HPDE6-E6E7 (cell line): ENCODE data around the gene CLTCL1.
"Not testable (repeated sequence)": the region's sequence is repeated elsewhere in the genome, so short reads cannot be mapped to it uniquely, and the experiment has no call there.

Experiments used
- DNase-seq: peaks from one replicate; pipeline ENCODE4 v3.0.0; 2011; ENCODE audit warnings: missing footprints; ENCODE audit errors: extremely low spot score

Gene CLTCL1

DNA sequence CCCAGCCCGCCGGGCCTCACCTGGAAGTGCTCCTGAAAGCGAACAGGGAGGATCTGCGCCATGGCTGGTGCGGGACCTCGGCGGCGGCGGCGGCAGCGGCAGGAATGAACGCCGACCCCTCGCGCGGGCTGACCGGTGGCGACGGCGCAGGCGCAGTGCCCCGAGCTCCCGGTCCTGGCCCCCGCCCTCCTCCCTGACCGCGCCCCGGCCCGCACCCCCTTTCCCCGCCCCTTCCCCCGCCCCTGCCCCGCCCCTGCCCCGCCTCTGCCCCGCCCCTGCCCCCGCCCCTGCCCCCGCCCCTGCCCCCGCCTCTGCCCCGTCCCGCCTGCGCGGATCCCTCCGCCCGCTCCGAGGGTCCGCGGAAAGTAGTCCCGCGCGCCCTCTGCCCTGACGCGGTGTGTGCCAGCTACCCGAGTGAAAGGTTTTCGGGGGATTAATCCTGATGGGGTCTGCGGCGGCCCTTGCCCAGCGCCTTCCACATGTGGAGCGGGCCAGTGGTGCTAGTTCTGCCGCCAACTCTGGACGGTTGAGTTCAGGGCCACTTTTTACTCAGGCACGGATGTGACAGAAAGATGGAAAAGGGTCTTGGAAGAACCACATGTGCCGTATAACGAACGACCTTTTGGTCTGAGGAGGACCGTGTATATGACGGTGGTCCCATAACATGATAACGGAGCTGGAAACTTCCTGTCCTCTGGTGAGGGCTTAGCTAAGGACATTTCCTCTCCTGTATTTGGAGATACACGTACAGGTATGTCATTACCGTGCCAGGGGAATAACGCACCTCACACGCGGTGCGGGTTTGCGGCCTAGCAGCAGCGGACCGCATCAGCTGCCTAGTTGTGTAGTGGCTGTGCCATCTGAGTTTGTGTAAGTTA, at the start of gene CLTCL1:
TSS of gene CLTCL1 (minus strand) at position 140 of the 878 bp plus-strand sequence. CDS start at position 62, 78 bp downstream.
- peak; percentile 69 for DNase-seq

DNA sequence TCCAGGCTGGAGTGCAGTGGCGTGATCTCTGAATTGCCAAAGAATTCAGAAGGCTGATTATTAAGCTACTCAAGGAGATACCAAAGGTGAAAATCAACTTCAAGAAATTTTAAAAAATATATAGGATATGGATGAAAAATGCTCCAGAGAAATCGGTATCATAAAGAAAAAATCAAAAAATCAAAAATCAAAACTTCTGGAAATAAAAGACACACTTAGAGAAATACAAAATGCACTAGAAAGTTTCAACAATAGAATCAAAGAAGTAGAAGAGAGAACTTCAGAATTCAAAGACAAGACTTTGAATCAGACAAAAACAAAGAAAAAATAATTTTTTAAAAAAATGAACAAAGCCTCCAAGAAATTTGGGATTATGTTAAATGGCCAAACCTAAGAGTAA, 45.6 kb upstream of the CLTCL1 start:
- no peak for DNase-seq

DNA sequence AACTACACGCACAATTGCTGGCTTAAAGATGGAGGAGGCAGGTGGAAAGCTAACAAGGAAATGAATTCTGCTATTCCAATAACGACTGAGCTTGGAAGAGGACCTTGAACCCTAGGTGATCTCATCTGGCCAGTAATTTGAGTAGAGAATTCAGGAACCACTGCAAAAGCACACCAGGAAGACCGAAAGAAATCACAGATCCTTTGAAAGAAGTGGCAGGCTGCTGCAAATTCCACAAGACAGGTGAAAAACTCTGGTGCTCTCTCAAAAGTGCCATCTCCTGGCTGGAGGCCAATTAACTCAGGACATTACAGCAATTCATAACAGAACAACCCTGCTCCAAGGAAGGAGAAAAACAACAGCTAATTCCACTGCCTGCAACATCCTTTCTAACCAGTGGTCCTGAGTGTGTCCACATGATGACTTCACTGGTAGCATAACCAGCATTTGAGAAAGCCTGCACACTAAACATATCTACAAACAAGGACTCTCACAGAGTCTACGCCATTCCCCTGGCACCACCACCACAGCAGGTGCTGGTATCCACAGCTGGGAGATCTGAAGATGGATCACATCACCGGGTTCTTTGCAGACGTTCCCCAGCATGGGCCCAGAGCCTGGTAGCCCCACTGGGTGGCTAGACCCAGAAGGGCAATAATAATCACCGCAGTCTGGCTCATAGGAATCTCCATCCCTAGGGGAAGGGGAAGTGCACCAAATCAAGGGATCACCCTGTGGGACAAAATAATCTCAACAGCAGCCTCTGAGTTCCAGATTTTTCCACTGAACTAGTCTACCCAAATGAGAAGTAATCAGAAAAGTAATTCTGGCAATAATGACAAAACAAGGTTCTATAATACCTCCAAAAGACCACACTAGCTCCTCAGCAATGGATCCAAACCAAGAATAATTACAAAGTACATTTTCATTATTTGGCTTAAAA, 44.9 kb upstream of the CLTCL1 start:
- DNase-seq: no peak

DNA sequence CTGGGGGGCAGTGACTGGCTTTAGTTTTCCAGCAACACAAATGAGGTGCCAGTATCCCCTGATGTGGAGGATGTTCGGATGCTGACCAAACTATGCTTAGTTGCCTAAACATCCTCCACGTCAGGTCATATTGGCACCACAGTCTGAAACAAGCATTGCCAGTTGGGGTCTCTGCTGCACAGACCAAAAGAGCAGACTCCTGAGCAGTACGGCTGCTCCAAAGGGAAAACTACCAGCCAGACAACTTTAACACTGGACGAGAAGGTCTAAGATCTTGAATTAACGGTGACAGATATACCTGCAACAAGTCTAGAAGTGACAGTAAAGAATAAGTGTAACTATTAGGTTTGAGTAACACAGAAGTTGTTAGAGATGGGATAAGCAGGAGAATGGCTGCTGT, 40.5 kb upstream of the CLTCL1 start:
- no peak for DNase-seq

DNA sequence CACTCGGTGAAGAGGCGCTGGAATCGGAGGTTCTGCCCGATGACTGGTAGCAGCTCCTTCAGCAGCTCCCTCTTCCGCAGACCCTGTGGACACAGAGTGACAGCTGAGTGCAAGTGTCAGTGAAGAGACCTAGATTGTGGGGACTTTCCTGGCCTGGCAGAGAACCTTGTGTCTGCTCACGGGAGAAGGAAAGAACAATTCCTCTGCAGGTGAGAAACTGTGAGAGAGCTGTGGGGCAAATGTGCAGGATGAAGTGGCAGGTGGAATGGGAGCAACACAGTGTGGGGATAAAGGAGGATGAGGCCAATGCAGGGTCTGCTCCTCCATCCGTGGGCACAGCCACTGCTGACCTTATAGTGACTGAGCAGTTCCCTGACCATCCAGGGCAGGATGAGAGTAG, 40.0 kb upstream of the CLTCL1 start:
- no peak for DNase-seq

DNA sequence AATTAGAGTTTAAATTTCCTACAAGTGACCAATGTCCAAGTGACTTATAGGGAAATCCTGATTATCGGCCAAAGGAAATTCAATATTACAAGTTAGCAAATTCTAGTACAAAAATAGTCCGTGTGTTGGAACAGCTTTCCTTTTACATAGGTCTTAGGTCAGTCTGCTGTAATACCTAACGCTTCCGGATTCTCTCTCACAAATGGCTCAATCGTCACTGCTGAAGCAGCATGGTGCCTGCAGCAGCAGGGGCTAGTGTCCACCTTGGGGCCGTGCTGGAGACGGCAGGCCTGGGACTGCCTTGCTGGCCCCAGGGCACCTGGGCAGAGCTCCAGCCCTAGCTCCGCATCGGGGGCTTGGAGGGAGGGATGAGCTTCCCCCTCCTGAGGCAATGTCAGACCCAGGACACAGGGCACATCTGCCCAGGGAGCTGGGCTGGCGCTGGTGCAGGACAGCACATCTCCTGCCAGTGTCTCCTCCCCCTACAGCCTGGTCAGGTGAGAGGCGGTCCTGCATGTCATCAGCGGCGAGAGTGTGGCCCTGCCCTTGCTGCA, 39.4 kb upstream of the CLTCL1 start:
- no peak for DNase-seq

DNA sequence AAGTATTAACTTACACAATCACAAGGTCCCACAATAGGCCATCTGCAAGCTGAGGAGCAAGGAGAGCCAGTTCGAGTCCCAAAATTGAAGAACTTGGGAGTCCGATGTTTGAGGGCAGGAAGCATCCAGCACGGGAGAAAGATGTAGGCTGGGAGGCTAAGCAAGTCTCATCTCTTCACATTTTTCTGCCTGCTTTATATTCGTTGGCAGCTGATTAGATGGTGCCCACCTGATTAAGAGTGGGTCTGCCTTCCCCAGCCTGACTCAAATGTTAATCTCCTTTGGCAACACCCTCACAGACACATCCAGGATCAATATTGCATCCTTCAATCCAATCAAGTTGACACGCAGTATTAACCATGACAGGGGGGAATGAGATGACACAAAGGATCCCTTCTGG, 38.7 kb upstream of the CLTCL1 start:
- not testable (repeated sequence) for DNase-seq

DNA sequence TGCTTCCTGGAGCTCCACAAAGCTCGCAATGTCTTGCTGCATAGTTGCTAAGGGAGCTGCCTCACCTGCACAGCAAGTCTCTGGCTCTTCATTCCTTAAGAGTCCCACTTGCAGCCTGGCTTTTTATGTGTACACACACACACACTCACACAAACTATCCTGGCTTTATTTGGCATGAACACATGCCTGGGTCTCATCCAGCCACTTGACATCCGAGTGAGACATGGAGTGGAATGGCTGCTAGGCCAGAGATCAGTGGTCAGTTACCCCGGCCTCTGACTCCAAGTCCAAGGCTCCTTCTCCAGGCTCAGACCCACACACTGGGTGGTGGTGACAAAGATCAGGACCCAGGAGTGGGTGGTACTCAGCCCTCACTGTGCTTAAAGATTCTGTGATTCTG, 37.9 kb upstream of the CLTCL1 start:
- no peak for DNase-seq

DNA sequence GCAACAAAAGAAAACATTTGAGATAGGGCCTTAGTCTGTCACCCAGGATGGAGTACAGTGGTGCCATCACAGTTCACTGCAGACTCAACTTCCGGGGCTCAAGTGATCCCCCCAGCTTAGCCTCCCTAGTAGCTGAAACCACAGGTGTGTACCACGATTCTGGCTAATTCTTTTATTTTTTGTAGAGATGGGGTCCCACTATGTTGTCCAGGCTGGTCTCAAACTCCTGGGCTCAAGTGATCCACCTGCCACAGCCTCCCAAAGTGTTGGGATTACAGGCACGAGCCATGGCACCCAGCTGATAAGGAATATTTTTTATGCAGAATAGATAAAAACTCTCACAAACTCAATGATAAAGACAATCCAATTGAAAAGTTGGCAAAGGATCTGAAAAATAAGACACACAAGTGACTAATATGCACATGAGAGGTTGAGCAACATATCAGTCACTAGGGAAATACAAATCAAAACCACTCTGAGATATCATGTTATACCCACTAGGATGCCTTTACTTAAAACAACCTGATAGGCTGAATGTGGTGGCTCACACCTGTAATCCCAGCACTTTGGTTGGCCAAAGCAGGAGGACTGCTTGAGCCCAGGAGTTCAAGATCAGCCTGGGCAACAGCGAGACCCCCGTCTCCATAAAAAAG, 33.9 kb upstream of the CLTCL1 start:
- no peak for DNase-seq

DNA sequence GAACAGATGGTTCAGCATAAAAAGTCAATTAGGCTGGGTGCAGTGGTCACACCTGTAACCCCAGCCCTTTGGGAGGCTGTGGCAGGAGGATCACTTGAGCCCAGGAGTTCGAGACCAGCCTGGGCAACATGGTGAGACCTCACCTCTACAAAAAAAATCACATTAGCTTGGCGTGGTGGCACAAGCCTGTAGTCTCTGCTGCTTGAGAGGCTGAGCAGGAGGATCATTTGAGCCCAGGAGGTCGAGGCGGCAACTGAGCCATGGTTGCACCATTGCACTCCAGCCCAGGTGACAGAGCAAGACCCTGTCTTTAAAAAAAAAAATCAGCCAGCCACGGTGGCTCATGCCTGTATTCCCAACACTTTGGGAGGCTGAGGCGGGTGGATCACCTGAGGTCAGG, 31.9 kb upstream of the CLTCL1 start:
- DNase-seq: not testable (repeated sequence)

DNA sequence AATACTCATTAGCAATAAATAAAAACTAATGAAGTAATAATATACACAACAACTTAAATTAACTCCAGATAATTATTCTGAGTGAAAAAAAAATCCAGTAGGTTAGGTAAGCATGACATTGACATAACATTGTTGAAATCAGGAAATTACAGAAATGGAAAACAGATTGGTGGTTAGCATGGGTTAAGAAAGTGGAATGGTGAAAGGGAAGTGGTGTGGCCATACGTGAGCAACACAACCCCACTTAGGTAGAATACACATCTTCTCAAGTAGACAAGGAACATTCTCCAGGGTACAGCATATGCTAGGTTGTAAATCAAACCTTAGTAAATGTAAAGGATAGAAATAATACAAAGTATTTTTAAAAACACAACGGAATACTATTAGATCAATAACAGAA, 30.2 kb upstream of the CLTCL1 start:
- DNase-seq: no peak

DNA sequence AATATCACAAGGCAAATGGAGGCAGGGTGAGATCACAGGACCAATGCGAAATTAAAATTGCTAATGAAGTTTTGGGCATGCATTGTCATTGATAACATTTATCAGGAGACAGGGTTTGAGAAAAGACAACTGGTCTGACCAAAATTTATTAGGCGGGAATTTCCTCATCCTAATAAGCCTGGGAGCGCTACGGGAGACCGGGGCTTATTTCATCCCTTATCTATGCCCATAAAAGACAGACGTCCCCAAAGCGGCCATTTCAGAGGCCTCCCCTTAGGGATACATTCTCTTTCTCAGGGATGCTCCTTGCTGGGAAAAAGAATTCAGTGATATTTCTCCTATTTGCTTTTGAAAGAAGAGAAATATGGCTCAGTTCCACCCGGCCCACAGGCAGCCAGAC, 28.6 kb upstream of the CLTCL1 start:
- DNase-seq: not testable (repeated sequence)

DNA sequence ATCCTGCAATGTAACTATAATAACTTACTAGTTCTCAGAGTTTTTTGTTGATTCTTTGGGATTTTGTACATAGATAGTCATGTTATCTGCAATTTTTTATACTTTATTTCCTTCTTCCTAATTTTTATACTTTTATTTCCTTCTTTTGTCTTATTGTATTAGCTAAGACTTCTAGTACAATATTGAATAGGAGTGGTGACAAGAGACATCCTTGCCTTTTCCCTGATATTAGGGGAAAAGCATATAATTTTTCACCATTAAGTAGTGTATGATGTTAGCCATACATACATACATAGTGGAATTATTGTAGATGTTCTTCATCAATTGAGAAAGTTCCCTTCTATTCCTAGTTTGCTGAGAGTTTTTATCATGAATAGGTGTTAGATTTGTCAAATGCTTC, 27.8 kb upstream of the CLTCL1 start:
- DNase-seq: no peak

DNA sequence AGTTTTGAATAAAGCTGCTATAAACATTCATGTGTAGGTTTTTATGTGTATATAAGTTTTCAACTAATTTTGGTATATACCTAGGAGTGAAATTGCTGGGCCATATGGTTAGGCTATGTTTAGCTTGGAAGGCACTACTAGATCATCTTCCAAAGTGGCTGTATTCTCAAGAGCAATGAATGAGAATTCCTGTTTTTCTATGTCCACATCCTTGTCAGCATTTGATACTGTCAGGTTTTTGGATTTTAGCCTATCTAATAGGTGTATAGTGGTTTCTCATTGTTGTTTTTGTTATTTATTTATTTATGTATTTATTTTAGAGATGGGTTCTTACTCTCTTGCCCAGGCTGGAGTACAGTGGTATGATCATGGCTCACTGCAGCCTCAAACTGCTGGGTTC, 26.3 kb upstream of the CLTCL1 start:
- no peak for DNase-seq

DNA sequence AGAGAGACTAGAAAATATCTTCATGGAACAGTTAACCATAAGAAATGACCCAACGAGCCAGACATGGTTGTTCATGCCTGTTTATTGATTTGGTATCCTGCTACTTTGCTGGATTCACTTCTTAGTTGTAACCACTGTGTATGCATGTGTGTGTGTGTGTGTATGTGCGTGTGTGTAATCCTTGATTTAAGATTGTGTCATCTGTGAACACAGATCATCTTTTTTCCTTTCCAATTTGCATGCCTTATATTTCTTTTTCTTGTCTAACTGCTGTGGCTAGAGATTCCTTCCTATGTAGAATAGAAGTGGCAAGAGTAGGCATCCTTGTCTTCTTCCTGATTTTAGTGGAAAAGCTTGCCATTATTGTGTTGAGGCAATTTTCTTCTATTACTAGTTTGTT, 16.4 kb upstream of the CLTCL1 start:
- DNase-seq: no peak

DNA sequence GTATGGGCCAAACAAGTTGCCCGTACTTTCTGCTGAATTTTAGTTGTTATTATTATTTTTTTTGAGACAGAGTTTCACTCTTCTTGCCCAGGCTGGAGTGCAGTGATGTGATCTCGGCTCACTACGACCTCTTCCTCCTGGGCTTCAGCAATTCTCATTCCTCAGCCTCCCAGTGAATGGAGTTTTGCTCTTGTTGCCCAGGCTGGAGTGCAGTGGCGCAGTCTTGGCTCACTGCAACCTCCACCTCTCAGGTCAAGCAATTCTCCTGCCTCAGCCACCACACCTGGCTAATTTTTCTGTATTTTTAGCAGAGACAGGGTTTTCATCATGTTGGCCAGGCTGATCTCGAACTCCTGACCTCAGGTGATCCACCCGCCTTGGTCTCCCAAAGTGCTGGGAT, 15.0 kb upstream of the CLTCL1 start:
- DNase-seq: not testable (repeated sequence)

DNA sequence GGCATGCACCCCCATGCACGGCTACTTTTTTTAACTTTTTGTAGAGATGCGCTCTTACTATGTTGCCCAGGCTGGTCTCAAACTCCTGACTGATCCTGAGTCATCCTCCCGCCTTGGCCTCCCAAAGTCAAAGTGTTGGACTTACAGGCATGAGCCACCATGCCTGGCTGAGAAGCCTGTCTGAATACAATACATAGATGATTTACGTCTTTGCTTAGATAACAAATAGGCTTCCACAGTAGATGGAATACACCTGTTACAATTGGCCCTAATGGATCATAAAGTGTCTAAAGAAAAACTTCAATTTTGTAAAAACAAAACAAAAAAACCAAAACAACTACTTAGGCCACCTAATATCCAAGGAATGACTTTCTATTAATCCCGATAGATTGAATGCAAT, 13.0 kb upstream of the CLTCL1 start:
- no peak for DNase-seq

DNA sequence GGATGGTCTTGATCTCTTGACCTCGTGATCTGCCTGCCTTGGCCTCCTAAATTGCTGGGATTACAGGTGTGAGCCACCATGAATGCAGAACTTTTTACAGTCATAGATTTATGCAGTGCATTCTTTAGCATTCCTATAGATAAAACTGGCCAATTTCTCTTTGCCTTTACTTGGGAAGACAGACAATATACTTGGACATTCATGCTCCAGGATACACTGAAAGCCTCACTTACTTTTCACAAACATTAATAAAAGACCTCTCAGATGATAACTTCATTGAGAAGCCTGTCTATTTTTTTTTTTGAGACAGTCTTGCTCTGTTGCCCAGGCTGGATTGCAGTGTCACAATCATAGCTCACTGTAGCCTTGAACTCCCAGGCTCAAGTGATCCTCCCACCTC, 12.3 kb upstream of the CLTCL1 start:
- no peak for DNase-seq

DNA sequence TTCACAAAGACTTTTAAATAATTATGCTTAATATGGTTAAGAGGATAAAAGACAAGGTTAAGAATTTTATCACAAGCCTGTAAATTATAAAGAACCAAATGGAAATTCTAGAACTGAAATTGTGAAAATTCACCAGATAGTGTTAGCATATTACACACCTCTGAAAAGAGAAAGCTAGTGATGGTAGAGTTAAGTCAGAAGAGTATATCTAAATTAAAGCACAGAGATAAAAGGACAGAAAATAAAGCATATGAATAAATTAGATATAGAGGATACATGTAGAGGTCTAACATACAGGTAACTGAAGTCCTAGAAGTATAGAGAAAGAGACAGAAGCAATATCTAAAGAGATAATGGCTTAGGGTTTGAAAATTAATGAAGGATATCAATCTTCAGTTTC, 4.2 kb upstream of the CLTCL1 start:
- DNase-seq: no peak

DNA sequence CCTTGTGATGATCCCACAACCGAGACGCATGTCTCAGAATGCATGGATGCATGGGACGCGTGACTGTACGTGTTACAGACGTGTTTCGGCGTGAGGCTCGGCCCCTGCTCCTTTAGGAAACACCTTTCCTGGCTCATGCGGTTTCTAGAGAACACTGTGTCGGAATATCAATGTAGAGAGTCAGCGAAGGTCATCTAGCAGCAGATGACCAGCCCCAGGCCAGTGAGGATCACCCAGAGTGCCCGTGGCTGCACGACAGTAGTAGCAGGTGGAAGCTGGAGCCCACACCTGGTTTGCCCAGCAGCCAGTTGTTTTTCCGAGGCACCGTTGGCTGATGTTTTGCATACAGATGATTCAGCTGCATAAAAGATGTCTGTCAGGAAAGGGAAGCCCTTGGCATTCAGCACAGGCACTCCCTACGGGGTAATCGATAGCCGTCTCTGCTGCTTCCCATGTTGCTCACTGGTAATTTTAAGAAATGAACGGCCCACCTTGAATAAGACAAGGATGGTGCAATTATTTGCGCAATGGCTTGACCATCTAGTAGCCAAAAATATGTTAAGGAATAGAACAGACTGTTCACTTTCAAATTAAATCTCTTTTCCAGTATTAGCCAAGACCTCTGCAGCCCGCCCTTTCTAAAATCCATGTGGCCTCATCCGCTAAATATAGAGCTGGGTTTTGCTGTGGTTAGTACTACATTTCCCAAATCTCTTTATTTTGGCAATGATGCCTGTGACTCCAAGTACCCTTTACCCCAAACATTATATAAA, 1.1 kb upstream of the CLTCL1 start:
- DNase-seq: no peak

DNA sequence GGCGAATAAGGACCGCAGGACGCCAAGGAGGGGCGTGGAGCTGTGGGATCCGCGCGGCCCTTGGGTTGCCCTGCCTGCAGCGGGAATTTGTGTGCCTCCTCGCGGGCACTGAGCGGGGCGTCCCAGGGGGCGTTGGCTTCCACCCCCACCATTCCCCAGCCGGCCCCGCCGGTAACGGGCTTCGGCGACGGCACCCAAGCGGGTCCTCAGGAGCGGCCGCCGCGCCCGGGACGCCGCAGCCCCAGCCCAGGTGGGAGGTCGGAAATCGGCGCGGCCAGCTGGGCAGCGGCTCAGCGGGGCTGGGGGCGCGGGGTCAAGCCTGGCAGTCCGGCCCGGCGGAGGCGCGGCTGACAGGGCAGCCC, 320 bp downstream of the CLTCL1 start:
- no peak for DNase-seq
